OCI-LY1 (cell line): Measurements from ENCODE around the gene FCHO1.

Experiments used
- H2AFZ ChIP-seq: fragments of 200-600 bp; sonication (generic), shearing (Covaris generic); 2 replicates; pipeline ENCODE4 v1.6.0; 2014; ENCODE audit warnings: antibody characterized with exemption, mild to moderate bottlenecking, low read length
- H3F3A ChIP-seq: fragments of 200-600 bp; sonication (generic), shearing (Covaris generic); 2 replicates; pipeline ENCODE4 v1.6.0; 2014; ENCODE audit warnings: mild to moderate bottlenecking, antibody characterized with exemption, low read length, moderate library complexity; ENCODE audit not compliant: insufficient read depth
- H3K27ac ChIP-seq: fragments of 200-600 bp; sonication (generic); 2 replicates; pipeline ENCODE4 v1.5.1; 2014; ENCODE audit warnings: low read length, mixed run types, mild to moderate bottlenecking, low read depth; ENCODE audit not compliant: poor library complexity, severe bottlenecking
- H3K27me3 ChIP-seq: fragments of 200-600 bp; sonication (generic); 2 replicates; pipeline ENCODE4 v1.6.0; 2014; ENCODE audit warnings: antibody characterized with exemption, mild to moderate bottlenecking, low read length, moderate library complexity; ENCODE audit not compliant: insufficient read depth
- H3K36me3 ChIP-seq: fragments of 200-600 bp; sonication (generic); 2 replicates; pipeline ENCODE4 v1.6.1; 2014; ENCODE audit warnings: mild to moderate bottlenecking, antibody characterized with exemption, low read length, moderate library complexity, mixed read lengths; ENCODE audit not compliant: insufficient read depth
- H3K4me1 ChIP-seq: fragments of 200-600 bp; sonication (generic); 2 replicates; pipeline ENCODE4 v1.5.1; 2014; ENCODE audit warnings: mild to moderate bottlenecking, low read length, moderate library complexity; ENCODE audit not compliant: insufficient read depth, severe bottlenecking
- H3K4me2 ChIP-seq: fragments of 200-600 bp; sonication (generic), shearing (Covaris generic); 2 replicates; pipeline ENCODE4 v1.6.1; 2014; ENCODE audit warnings: low read length
- H3K4me3 ChIP-seq: fragments of 200-600 bp; sonication (generic); 2 replicates; pipeline ENCODE4 v1.5.1; 2014; ENCODE audit warnings: low read length, low read depth, mild to moderate bottlenecking, mixed read lengths; ENCODE audit not compliant: poor library complexity, severe bottlenecking
- H3K79me2 ChIP-seq: fragments of 200-600 bp; shearing (Covaris generic); 2 replicates; pipeline ENCODE4 v1.6.1; 2016; ENCODE audit warnings: mixed run types, low read length, mixed read lengths; ENCODE audit not compliant: insufficient read depth
- H3K9ac ChIP-seq: fragments of 200-600 bp; sonication (generic), shearing (Covaris generic); 2 replicates; pipeline ENCODE4 v1.6.1; 2014; ENCODE audit warnings: mild to moderate bottlenecking, low read length, mixed read lengths
- H3K9me2 ChIP-seq: fragments of 200-600 bp; sonication (generic), shearing (Covaris generic); 2 replicates; pipeline ENCODE4 v1.6.1; 2014; ENCODE audit warnings: low read depth, mild to moderate bottlenecking, low read length, mixed read lengths
- H3K9me3 ChIP-seq: fragments of 200-600 bp; shearing (Covaris generic); 2 replicates; pipeline ENCODE4 v1.6.1; 2014; ENCODE audit warnings: low read length, mixed read lengths
- H4K20me1 ChIP-seq: fragments of 200-600 bp; sonication (generic), shearing (Covaris generic); 2 replicates; pipeline ENCODE4 v1.6.0; 2016; ENCODE audit warnings: mild to moderate bottlenecking, low read length; ENCODE audit not compliant: insufficient read depth
- EZH2 ChIP-seq: fragments of 200-600 bp; sonication (generic), shearing (Covaris generic); IDR thresholded peaks from 2 replicates; pipeline ENCODE4 v1.8.0; 2017; ENCODE audit warnings: borderline replicate concordance, mixed run types, mild to moderate bottlenecking, antibody characterized with exemption, low read length, moderate library complexity, mixed read lengths
- TF ChIP-seq, protein P1 (sequence below): fragments of 200-600 bp; sonication (generic), shearing (Covaris generic); IDR thresholded peaks from 2 replicates; pipeline ENCODE4 v1.5.1; 2017; ENCODE audit warnings: mild to moderate bottlenecking, antibody characterized with exemption, low read length, moderate library complexity, mixed read lengths

The FCHO1 gene

DNA sequence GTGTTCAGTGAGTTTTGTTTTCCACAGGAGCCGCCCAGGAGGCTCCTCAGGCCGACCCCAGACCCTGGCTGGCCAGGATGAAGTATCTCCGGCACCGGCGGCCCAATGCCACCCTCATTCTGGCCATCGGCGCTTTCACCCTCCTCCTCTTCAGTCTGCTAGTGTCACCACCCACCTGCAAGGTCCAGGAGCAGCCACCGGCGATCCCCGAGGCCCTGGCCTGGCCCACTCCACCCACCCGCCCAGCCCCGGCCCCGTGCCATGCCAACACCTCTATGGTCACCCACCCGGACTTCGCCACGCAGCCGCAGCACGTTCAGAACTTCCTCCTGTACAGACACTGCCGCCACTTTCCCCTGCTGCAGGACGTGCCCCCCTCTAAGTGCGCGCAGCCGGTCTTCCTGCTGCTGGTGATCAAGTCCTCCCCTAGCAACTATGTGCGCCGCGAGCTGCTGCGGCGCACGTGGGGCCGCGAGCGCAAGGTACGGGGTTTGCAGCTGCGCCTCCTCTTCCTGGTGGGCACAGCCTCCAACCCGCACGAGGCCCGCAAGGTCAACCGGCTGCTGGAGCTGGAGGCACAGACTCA lies 56.5 kb downstream of the FCHO1 start:
- Histone ChIP-seq H3K4me1 (no peaks in the 10 kb centered on the region), H3K4me3 (no peak overlapping the region), H2AFZ (no peak overlapping the region), H3K36me3 (no peaks in the 10 kb centered on the region), H3K27ac (no peak overlapping the region), H3K27me3 (no peaks in the 10 kb centered on the region; the same call in 1 of the 2 replicates), H4K20me1 (no peaks in the 10 kb centered on the region), H3F3A (no peaks in the 10 kb centered on the region), H3K9me3 (no peaks in the 10 kb centered on the region), H3K9me2 (no peaks in the 10 kb centered on the region), H3K9ac (no peak overlapping the region), H3K4me2 (no peak overlapping the region), H3K79me2 (no peaks in the 10 kb centered on the region)
- TF ChIP-seq, protein P1, sequence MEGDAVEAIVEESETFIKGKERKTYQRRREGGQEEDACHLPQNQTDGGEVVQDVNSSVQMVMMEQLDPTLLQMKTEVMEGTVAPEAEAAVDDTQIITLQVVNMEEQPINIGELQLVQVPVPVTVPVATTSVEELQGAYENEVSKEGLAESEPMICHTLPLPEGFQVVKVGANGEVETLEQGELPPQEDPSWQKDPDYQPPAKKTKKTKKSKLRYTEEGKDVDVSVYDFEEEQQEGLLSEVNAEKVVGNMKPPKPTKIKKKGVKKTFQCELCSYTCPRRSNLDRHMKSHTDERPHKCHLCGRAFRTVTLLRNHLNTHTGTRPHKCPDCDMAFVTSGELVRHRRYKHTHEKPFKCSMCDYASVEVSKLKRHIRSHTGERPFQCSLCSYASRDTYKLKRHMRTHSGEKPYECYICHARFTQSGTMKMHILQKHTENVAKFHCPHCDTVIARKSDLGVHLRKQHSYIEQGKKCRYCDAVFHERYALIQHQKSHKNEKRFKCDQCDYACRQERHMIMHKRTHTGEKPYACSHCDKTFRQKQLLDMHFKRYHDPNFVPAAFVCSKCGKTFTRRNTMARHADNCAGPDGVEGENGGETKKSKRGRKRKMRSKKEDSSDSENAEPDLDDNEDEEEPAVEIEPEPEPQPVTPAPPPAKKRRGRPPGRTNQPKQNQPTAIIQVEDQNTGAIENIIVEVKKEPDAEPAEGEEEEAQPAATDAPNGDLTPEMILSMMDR = no peak
- TF ChIP-seq EZH2 = no peak

DNA sequence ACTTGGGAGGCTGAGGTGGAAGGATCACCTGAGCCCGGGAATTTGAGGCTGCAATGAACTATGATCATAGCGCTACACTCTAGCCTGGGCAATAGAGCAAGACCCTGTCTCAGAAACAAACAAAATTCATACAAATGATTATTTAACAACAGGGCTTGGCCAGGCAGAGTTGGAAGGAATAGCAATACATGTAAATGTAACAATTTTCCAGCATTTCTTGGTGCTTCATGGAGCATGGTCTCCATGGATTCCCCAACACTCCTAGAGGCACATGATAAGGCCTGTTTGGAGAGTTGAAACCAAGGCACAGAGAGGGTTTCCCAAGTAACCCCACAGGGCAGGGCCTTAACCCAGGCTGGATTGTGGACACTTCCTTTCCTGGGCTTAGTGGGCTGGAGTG lies 59.8 kb downstream of the FCHO1 start:
- no peaks in the 10 kb centered on the region for H4K20me1 ChIP-seq
- TF ChIP-seq, protein P1 = no peak
- TF ChIP-seq EZH2 = no peak
- H3K27ac ChIP-seq = no peak overlapping the region
- H3K4me2 ChIP-seq = no peak overlapping the region
- H3K9me2 ChIP-seq = no peaks in the 10 kb centered on the region
- H3K9ac ChIP-seq = no peak overlapping the region
- no peaks in the 10 kb centered on the region for H3K79me2 ChIP-seq
- no peaks in the 10 kb centered on the region for H3K9me3 ChIP-seq
- H3K4me1 ChIP-seq = no peaks in the 10 kb centered on the region
- H3K4me3 ChIP-seq = no peak overlapping the region
- no peaks in the 10 kb centered on the region for H3K36me3 ChIP-seq
- no peak overlapping the region for H2AFZ ChIP-seq
- H3K27me3 ChIP-seq = peaks cover under 1% of the 10 kb centered on the region; the same call in 1 of the 2 replicates
- H3F3A ChIP-seq = no peaks in the 10 kb centered on the region

DNA sequence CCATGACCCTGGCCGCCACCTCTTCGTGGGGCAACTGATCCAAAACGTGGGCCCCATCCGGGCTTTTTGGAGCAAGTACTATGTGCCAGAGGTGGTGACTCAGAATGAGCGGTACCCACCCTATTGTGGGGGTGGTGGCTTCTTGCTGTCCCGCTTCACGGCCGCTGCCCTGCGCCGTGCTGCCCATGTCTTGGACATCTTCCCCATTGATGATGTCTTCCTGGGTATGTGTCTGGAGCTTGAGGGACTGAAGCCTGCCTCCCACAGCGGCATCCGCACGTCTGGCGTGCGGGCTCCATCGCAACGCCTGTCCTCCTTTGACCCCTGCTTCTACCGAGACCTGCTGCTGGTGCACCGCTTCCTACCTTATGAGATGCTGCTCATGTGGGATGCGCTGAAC lies 60.4 kb downstream of the FCHO1 start:
- H3K4me2 ChIP-seq = no peak overlapping the region
- H3K27me3 ChIP-seq = peaks cover 6% of the 10 kb centered on the region; the same call in 1 of the 2 replicates
- H3K9me2 ChIP-seq = no peaks in the 10 kb centered on the region
- no peak overlapping the region for H2AFZ ChIP-seq
- H4K20me1 ChIP-seq = no peaks in the 10 kb centered on the region
- no peak overlapping the region for H3K27ac ChIP-seq
- H3K36me3 ChIP-seq = no peaks in the 10 kb centered on the region
- H3F3A ChIP-seq = no peaks in the 10 kb centered on the region
- no peak overlapping the region for H3K9ac ChIP-seq
- H3K4me3 ChIP-seq = no peak overlapping the region
- TF ChIP-seq, protein P1 = no peak
- TF ChIP-seq EZH2 = no peak
- H3K4me1 ChIP-seq = no peaks in the 10 kb centered on the region
- no peaks in the 10 kb centered on the region for H3K9me3 ChIP-seq
- H3K79me2 ChIP-seq = no peaks in the 10 kb centered on the region
